ENCODE data around the gene LMO7.

Gene LMO7

GRCh38 chr13:75748874-75749273 is 112.7 kb downstream of the LMO7 start:
- no peak for DNase-seq

DNA sequence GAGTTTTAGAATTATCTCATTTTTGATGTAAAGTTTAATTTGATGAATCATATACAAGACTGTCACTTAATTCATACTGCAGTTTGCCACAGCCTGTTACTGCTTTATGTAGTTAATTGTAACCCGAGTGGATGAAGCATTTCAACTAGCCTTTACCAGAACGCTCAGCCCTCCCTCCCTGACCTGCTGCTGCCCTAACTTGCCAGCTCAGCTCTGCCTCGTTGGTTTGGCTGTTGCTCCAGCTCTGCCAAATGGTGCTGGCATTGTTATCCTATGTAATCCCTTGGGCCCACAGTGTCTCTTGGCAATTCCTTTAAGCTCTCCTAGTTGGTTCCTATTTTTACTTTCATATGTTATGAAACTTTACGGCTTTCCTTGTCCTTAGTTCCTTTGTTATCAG is 113.3 kb downstream of the LMO7 start:
- DNase-seq = no peak

DNA sequence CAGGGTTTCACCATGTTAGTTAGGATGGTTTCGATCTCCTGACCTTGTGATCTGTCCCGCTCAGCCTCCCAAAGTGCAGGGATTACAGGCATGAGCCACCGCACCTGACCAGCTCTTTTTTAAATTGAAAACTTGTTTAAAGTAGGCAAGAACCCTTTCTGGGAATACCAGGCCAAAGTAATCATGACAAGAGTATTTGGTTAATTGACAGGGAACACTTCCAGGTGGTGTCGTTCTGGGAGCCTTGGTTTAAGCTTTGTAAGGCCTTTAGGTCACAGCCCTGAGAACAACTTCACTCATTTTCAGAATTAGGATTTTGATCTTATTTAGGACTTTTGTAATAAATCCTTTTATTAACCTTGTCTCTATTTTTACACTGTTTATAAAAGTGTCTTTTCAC is 115.2 kb downstream of the LMO7 start:
- DNase-seq = no peak

DNA sequence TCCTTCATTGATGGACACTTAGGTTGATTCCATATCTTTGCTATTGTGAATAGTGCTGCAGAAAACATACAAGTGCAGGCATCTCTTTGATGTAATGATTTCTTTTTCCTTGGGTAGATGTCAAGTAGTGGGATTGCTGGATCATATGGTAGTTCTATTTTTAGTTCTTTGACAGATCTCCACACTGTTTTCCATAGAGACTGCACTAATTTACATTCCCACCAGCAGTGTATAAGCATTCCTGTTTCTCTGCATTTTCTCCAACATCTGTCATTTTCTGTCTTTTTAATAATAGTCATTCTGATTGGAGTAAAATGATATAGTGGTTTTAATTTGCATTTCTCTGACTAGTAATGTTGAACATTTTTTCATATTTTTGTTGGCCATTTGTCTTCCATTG is 116.7 kb downstream of the LMO7 start:
- no peak for DNase-seq

DNA sequence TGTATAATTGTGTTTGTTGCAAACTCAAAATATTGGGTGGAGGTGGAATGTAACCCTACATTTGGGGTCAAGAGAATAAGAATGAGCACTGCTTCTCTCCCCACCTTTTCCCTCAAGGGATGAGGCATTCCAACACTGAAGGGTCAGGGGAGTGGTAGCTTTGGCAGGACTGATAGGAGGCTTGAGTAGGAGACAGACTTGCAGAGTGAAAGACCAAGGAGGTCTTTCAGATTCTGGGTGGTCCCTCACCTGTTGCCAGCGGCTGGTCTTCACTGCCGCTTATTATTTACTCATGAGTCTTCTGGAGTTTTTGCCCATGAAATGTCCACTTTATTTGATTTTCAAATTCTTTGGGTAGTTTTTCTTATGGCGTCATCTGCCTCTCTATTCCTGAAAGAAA is 118.8 kb downstream of the LMO7 start:
- DNase-seq = no peak

- no peak for DNase-seq
Measured at GRCh38 chr13:75757336-75757735, 121.2 kb downstream of the LMO7 start.

- no peak for DNase-seq
Measured at GRCh38 chr13:75759531-75759930, 123.4 kb downstream of the LMO7 start.

DNA sequence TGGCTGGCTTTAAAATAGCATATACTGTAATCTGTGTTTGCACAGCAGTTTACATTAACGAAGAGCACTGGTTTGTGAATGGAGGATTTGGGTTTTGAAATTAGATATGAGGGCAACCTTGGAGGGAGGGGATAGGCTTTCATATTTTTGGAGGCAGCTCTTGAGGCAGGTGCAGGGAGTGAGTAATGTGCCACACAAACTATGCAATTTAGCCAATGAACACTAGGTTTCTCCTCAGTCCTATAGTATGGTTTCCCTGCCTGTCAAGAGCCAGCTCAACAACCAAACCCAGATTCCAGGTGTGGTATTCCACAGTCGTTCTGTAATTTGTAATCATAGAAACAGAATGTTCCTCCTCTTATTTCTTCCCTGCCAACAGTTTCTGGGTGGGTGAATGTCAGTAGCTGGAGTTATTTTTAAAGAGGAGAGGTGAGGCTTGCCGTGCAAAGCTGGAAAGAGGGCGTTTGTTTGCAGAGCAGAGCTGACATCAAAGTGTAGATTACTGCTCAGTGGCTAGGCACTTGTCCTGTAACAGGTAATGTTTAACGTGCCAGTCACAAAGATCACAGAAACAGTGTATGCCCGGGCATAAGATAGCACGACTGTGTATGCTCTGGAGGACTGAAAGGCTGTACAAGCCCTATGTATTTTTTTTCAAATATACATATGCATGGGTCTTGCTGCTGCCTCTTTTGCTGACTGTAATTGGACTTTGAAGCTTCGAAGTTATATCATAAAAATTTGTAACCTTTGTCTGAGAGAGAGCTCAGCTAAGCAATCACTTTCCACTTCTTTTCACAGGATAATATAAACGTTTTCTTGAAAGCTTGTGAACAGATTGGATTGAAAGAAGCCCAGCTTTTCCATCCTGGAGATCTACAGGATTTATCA is 124.2 kb downstream of the LMO7 start:
- peak; percentile 71 for DNase-seq

DNA sequence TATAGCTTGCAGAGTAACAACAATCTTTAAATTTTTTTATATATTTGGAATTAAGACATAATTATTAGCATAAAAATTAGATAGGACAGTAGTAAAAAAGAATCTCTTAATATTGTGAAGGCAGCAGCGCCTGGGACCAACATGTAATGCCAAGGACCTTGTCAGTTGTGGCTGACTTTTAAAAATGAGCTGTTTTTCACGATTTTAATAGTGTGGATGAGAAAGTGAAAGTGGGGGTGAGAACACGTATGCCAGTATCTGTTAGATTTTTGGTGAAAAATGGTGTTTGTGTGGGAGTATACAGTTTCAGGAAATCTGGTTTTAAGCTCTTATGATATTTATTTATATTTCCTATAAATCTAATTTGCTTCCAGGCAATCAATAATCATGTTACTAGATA is 125.2 kb downstream of the LMO7 start:
- peak; percentile 79 for DNase-seq

GRCh38 chr13:75762076-75762937 is 126.2 kb downstream of the LMO7 start:
- peak; percentile 70 for DNase-seq

DNA sequence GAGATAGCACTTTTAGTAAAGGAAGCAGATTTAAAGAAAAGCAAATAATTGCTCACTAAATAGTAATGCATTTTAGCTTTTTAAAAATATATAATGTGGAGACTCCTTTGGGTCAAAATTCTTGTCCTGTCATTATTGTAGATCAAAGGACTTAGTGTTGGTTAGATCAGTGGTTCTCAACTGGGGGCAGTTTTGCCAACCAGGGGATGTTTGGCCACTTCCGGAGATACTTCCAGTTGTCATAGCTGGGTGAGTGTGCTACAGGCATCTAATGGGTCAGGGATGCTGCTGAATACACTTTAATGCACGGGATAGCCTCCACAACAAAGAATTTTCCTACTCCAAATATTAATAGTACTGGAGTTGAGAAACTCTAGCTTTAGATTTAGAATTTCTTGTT is 126.8 kb downstream of the LMO7 start:
- no peak for DNase-seq

DNA sequence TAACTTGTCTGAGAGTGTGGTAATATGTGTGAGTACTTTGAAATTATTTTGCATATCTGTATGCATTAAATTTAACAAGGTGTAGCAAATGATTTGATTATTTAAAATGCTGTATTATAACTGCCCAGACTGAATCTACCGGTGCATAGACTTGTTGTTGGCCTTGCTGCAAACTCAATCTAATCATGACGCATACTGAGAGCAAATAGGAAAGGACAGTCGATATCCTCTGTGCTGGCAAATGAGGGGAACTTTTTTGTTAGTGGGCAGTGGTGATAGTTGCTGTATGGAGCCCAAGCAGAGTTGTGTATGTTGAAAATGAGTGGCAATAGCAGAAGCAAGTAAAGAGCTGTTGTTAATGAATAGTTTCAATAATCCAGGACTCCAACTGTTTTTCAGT is 127.4 kb downstream of the LMO7 start:
- DNase-seq = no peak

GRCh38 chr13:75764251-75764925 is 128.3 kb downstream of the LMO7 start:
- DNase-seq = no peak

DNA sequence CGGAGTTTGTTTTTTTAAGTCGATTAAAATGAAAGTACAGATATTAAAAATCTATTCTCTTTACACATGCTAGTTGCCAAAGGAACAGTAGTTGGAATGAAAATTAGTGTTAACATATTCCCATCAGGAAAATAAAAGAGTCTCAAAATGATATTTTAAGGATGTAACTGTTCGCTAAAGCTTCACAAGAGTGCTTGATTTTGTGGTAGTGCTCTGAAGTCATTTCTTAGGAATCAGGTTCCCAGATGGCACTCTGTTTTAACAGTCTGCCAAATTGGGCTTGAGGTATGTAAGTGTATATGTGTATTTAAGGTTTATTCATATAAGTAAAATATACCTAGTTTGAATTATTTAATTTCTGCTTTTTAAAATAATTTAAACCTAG is 128.8 kb downstream of the LMO7 start:
- DNase-seq = no peak

GRCh38 chr13:75766636-75767035 is 130.5 kb downstream of the LMO7 start:
- DNase-seq = peak; percentile 33

- no peak for DNase-seq
Measured at GRCh38 chr13:75769141-75769905, 133.2 kb downstream of the LMO7 start.

GRCh38 chr13:75770164-75770563 is 134.0 kb downstream of the LMO7 start:
- DNase-seq = no peak

- no peak for DNase-seq
Measured at GRCh38 chr13:75770592-75771011, 134.5 kb downstream of the LMO7 start.

DNA sequence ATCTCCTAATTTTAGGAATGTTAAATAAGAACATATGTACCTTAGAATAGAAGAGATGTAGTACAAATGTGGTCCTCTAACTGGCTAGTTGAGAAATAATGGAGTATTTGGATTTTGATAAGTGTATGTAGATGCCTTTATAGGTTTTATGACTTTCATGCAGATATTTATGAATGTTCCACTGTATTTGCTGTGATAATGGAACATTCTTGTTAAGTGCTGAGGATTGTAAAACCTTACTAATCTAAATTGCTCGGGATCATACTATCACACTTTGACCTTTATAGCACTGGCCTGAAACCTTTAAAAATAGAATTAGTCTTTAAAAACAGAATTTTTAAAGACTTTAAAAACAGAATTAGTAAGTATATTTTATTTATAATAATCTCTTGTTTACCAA is 135.1 kb downstream of the LMO7 start:
- no peak for DNase-seq

DNA sequence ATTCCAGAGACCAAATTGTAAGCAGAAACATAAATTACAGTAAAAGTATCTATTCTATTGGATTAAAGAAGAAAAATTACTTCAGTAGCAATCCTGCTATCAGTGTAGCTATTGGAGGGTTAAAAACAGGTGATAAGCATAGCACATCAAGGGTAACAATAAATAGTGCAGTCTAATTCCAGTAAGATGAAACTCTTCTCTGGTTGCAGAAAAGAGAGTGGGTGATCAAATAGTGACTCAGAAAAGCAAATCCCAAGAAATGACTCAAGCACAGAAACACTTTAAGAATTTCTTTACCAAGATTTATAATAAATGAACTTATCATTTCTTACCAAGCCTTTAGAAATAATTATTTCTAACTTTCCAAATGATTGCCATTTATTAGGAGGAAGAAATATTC is 135.7 kb downstream of the LMO7 start:
- no peak for DNase-seq

- no peak for DNase-seq
Measured at GRCh38 chr13:75774176-75774575, 138.0 kb downstream of the LMO7 start.

GRCh38 chr13:75776550-75776949 is 140.4 kb downstream of the LMO7 start:
- DNase-seq = no peak

DNA sequence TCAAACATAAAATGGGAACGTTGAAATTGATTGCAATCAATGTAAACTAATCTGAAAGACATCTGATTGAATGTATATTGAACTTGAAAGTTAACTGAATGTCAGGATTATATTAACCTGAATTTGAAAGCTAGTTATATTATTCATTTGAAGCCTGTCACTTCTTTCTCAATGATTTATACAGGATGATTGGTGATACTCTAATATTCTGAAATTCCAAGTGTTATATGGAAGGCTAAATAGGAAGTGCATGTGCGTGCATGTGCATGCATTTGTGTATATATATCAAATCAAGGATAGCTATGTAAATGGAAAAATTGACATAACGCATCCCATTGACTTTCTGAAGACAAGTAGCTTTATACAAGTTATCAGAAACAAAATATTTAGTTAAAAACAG is 143.3 kb downstream of the LMO7 start:
- no peak for DNase-seq
